Psoas muscle (tissue), 8 donors: ENCODE data around the gene ELMO2. TPM values are rescaled to one million over a fixed set of nuclear protein-coding genes. Genes with fewer than 3 reads are reported as not detected.
A peak's percentile ranks its signal among the peaks of the same experiment; 100 is the strongest.

Experiments used
- ATAC-seq, 4 donors: fragments of 200-7000 bp; cut with Tn5 transposase; one replicate each; pipeline ENCODE4 v1.9.1; 2020; ENCODE audit warnings: moderate library complexity in 3 of 4, mild to moderate bottlenecking in 2 of 4
- DNase-seq, 2 donors: peaks; one replicate each; pipeline ENCODE4 v3.0.0-alpha.2; 2020
- H3K27ac ChIP-seq: fragments of 200-600 bp; one replicate; pipeline ENCODE4 v1.8.0; 2022
- H3K27me3 ChIP-seq, 3 donors: fragments of 200-600 bp in 1 of 3; one replicate each; pipeline versions ENCODE4 v1.6.1 to v1.8.0; 2013 to 2022; ENCODE audit warnings: low read length in 2 of 3, mild to moderate bottlenecking in 2 of 3, moderate library complexity in 1 of 3; ENCODE audit not compliant: insufficient read depth in 3 of 3
- H3K36me3 ChIP-seq, 2 donors: fragments of 200-600 bp in 1 of 2; one replicate each; pipeline versions ENCODE4 v1.6.1 to v1.8.0; 2013 to 2022; ENCODE audit warnings: low read depth in 1 of 2, mild to moderate bottlenecking in 1 of 2, moderate library complexity in 1 of 2; ENCODE audit not compliant: insufficient read depth in 1 of 2
- H3K4me1 ChIP-seq: fragments of 200-600 bp; one replicate; pipeline ENCODE4 v1.8.0; 2022
- H3K4me3 ChIP-seq: fragments of 200-600 bp; one replicate; pipeline ENCODE4 v1.8.0; 2022; ENCODE audit warnings: mild to moderate bottlenecking
- H3K9me3 ChIP-seq: fragments of 200-600 bp; one replicate; pipeline ENCODE4 v1.8.0; 2022
- WGBS, 3 donors: extraction: QIAGEN DNeasy Blood & Tissue Kit; methylation state at CpG; one replicate each; pipeline versions ENCODE4 v1.1.6 to v1.1.7; 2013; 5-methylcytosine and 5-hydroxymethylcytosine counted together
- intact Hi-C, 2 donors: fragments of 100-400 bp; cut with DNase I; formaldehyde crosslinking; loops; one replicate each; pipeline versions ENCODE4 v1.11.0 to v1.14.2; 2022
- polyA plus RNA-seq, 3 donors: library from polyadenylated mRNA; stranded (reverse); fragments of 200-250 nt; gene quantifications; one replicate each; pipeline ENCODE4 v1.2.3, GENCODE V29; 2013
- total RNA-seq, 4 donors: library from RNA; stranded (reverse); fragmentation: NEBNext Ultra II Directional in 2 of 4; extraction: Animal tissue kit (Norgen Biotek cat#: 25700) in 2 of 4; gene quantifications; one replicate each; pipeline versions ENCODE4 v1.2.1 to v1.2.4, GENCODE V29; 2021 to 2023
- TF ChIP-seq, protein P1 (sequence below): fragments of 200-600 bp; IDR thresholded peaks from one replicate; pipeline ENCODE4 v1.8.0; 2022; ENCODE audit warnings: antibody characterized with exemption
- donor health status: healthy with polysubstance abuse.
- donor health status: DM: no; HTN: no; CAD: no; lungs with moderate emphysema.
- donor health status: Bipolar disorder and iron deficiency.
- donor health status: healthy.
- donor health status: DM: yes; HTN: yes; CAD: no.
- donor health status: DM: no; HTN: no; CAD: no.
- donor health status: DM: no; HTN: no; CAD: no.
- donor health status: DM: yes; HTN: yes; CAD: no.

Gene ELMO2
- total and polyA plus RNA-seq, 7 donors: 21.2 to 60.7 (median 40.3) TPM

GRCh38 chr20:46399401-46399800, 7.0 kb downstream of the ELMO2 start:
- Histone ChIP-seq H3K4me1 (peaks cover 51% of the 10 kb centered on the region), H3K4me3 (no peak overlapping the region), H3K36me3 (peaks cover 6 to 45% of the 10 kb centered on the region in 2 donors), H3K27ac (peak overlapping the region; percentile 86), H3K9me3 (no peaks in the 10 kb centered on the region), H3K27me3 (no peaks in the 10 kb centered on the region)
- TF ChIP-seq, protein P1, sequence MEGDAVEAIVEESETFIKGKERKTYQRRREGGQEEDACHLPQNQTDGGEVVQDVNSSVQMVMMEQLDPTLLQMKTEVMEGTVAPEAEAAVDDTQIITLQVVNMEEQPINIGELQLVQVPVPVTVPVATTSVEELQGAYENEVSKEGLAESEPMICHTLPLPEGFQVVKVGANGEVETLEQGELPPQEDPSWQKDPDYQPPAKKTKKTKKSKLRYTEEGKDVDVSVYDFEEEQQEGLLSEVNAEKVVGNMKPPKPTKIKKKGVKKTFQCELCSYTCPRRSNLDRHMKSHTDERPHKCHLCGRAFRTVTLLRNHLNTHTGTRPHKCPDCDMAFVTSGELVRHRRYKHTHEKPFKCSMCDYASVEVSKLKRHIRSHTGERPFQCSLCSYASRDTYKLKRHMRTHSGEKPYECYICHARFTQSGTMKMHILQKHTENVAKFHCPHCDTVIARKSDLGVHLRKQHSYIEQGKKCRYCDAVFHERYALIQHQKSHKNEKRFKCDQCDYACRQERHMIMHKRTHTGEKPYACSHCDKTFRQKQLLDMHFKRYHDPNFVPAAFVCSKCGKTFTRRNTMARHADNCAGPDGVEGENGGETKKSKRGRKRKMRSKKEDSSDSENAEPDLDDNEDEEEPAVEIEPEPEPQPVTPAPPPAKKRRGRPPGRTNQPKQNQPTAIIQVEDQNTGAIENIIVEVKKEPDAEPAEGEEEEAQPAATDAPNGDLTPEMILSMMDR: no peak
- intact Hi-C loops: no loop called here
- WGBS, 3 donors: 64 to 81% (median 79%) methylated on average over 3 of the region's 3 CpGs
- ATAC-seq: peak; percentile 11 to 30 (median 12)
- no peak for DNase-seq

- Histone ChIP-seq H3K36me3 (peaks cover 6 to 49% of the 10 kb centered on the region in 2 donors), H3K27me3 (no peaks in the 10 kb centered on the region), H3K4me1 (peaks cover 50% of the 10 kb centered on the region), H3K27ac (peak overlapping the region; percentile 86), H3K4me3 (no peak overlapping the region), H3K9me3 (no peaks in the 10 kb centered on the region)
- DNase-seq: no peak
- intact Hi-C loops: no loop called here
- TF ChIP-seq, protein P1: no peak
- WGBS, 3 donors: 76 to 87% (median 80%) methylated on average over 3 of the region's 3 CpGs
- ATAC-seq: peak in 1 of 4 donors; percentile 32
Measured at GRCh38 chr20:46398963-46399362, 7.5 kb downstream of the ELMO2 start.

GRCh38 chr20:46396052-46396740, 10.2 kb downstream of the ELMO2 start:
- DNase-seq (no peak), ATAC-seq (no peak)
- H3K9me3 ChIP-seq: no peaks in the 10 kb centered on the region
- H3K4me1 ChIP-seq: peaks cover 33% of the 10 kb centered on the region
- WGBS, 3 donors: 76 to 81% (median 78%) methylated on average over 7 of the region's 7 CpGs
- intact Hi-C loops: no loop called here
- H3K36me3 ChIP-seq: peaks cover 22 to 71% of the 10 kb centered on the region in 2 donors
- H3K27me3 ChIP-seq: no peaks in the 10 kb centered on the region
- TF ChIP-seq, protein P1: no peak
- H3K4me3 ChIP-seq: no peak overlapping the region
- H3K27ac ChIP-seq: no peak overlapping the region

DNA sequence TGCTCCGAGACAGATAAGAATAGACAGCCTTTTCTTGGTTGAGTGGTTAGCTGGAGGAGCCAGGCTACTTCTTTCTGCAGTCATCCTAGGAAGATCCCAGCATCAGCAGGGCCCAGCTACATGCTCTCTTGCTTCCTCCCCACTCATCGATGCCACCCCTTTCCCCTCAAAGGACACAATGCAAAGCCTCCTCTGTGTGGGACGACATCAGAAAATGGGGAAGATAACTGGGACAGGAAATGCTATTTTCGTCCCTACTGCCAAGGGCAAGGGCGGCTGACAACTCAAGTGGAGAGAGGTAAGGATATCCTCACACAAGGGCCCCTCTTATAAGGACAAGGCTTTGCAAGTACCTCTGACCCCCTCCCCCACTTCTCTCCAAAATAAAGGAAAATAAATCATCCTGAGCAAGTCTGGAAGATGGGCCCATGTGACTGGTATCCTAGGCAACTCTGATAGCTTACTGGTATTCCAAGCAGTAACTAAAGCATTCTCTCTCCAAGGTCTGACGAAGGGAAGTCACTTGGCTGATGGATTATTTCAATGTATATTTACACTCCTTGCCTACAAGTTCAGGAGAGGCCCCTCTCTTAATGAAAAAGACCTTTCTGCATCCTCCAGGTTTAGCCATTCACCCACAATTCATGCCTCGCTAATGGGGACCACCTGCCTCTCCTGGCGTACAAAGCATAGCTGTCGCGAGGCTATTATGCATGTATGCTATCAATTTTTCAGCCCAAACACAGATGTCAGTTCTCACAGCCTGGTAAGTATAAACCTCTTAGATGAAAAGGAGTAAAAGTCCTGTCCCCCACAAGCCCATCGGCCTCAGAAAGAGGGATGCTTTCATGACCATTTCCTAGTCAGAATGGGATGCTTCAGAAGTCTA, 11.3 kb downstream of the ELMO2 start:
- no peak for DNase-seq
- H3K36me3 ChIP-seq: peaks cover 22 to 82% of the 10 kb centered on the region in 2 donors
- H3K27ac ChIP-seq: no peak overlapping the region
- H3K9me3 ChIP-seq: no peaks in the 10 kb centered on the region
- no peak overlapping the region for H3K4me3 ChIP-seq
- TF ChIP-seq, protein P1: no peak
- 78 to 79% (median 78%) methylated on average over 11 of the region's 11 CpGs for WGBS, 3 donors
- H3K4me1 ChIP-seq: peaks cover 23% of the 10 kb centered on the region
- no peaks in the 10 kb centered on the region for H3K27me3 ChIP-seq
- intact Hi-C loops: no loop called here
- ATAC-seq: no peak
